LNCaP clone FGC (cell line): ENCODE measurements around the gene THOC6.

Source experiments
- DNase-seq: peaks from one replicate; pipeline ENCODE4 v3.0.0-alpha.2; 2011; ENCODE audit warnings: low read depth
- H3K4me3 ChIP-seq: 2 replicates; pipeline ENCODE4 v1.5.1; 2011; ENCODE audit warnings: mild to moderate bottlenecking, low read depth, low read length, control low read depth
- TF ChIP-seq, protein P1 (sequence below): IDR thresholded peaks from 2 replicates; pipeline ENCODE4 v1.5.1; 2012; ENCODE audit warnings: mild to moderate bottlenecking; ENCODE audit not compliant: control insufficient read depth, insufficient read depth; ENCODE audit errors: extremely low read depth

The THOC6 gene

DNA sequence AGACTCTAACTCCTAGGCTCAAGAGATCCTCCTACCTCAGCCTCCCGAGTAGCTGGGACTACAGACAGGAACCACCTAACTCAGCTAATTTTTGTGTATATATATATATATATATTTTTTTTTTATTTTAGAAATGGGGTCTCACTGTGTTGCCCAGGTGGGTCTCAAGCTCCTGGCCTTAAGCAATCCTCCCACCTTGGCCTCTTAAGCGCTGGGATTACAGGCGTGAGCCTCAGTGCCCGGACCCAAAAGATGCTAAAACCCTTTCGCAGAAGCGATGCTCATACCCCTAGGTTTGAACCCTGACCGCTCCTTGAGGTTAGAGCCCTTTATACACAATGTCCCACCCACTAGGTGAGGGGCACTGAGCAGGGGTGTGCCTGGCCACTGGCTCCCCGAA, 13.3 kb upstream of the THOC6 start:
- no peak overlapping the region for H3K4me3 ChIP-seq
- TF ChIP-seq, protein P1, sequence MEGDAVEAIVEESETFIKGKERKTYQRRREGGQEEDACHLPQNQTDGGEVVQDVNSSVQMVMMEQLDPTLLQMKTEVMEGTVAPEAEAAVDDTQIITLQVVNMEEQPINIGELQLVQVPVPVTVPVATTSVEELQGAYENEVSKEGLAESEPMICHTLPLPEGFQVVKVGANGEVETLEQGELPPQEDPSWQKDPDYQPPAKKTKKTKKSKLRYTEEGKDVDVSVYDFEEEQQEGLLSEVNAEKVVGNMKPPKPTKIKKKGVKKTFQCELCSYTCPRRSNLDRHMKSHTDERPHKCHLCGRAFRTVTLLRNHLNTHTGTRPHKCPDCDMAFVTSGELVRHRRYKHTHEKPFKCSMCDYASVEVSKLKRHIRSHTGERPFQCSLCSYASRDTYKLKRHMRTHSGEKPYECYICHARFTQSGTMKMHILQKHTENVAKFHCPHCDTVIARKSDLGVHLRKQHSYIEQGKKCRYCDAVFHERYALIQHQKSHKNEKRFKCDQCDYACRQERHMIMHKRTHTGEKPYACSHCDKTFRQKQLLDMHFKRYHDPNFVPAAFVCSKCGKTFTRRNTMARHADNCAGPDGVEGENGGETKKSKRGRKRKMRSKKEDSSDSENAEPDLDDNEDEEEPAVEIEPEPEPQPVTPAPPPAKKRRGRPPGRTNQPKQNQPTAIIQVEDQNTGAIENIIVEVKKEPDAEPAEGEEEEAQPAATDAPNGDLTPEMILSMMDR, result no peak
- DNase-seq, result no peak

DNA sequence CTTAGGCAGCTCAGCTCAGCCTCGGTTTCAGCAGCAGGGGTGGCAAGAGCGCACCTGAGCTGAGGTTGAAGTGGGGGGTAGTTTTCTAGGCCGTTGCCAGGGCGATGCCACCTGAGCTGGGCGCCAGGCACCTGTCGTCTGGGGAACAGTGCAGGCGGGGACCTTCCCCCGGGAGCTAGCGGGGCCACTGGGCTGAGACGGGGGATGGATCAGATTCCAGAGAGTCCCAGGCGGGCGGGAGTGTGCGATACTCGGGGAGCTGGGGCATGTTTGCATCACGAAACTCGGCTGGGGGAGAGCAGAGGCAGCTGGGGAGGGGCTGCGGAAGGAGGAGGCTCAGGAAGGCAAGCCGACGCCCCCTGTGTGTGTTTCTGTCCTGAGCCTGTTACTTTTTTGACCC, 11.6 kb upstream of the THOC6 start:
- no peak overlapping the region for H3K4me3 ChIP-seq
- TF ChIP-seq, protein P1, result no peak
- no peak for DNase-seq

DNA sequence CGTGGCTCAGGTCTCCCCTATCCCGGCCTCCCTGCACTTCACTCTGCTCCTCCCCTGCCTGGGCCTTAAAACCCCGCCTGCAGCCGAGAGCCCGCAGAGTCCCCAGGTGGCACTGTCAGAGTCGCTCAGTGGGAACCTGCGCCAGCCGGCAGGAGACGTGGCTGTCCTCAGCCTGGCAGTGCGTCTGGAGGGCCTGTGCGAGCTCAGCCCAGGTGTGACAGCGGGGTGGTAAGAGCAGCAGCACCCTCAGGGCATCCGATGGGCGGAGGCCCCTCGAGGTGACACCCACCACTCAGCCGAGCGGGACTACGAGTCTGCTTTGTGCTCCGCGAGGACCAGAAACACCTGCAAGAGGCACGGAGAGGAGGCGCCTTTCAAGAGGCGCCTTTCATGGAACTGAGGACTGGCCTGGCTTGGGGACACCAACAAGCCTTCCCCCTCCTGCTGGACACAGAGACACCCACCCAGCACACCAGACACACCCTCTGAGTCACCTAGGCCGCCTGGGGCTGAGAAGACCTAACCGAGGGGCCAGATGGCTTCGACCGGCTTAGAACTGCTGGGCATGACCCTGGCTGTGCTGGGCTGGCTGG, 10.9 kb upstream of the THOC6 start, which contains the start of gene CLDN9:
Gene CLDN9, plus strand, starts transcription at position 96 of the 593 bp plus-strand sequence. Its CDS starts 440 bp downstream, at position 536.
- no peak for DNase-seq
- H3K4me3 ChIP-seq, result no peak within 1 kb of the TSS
- TF ChIP-seq, protein P1, result no peak

DNA sequence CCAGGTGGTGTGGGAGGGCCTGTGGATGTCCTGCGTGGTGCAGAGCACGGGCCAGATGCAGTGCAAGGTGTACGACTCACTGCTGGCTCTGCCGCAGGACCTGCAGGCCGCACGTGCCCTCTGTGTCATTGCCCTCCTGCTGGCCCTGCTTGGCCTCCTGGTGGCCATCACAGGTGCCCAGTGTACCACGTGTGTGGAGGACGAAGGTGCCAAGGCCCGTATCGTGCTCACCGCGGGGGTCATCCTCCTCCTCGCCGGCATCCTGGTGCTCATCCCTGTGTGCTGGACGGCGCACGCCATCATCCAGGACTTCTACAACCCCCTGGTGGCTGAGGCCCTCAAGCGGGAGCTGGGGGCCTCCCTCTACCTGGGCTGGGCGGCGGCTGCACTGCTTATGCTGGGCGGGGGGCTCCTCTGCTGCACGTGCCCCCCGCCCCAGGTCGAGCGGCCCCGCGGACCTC, 10.3 kb upstream of the THOC6 start:
- H3K4me3 ChIP-seq, result no peak overlapping the region
- no peak for DNase-seq
- TF ChIP-seq, protein P1, result no peak

DNA sequence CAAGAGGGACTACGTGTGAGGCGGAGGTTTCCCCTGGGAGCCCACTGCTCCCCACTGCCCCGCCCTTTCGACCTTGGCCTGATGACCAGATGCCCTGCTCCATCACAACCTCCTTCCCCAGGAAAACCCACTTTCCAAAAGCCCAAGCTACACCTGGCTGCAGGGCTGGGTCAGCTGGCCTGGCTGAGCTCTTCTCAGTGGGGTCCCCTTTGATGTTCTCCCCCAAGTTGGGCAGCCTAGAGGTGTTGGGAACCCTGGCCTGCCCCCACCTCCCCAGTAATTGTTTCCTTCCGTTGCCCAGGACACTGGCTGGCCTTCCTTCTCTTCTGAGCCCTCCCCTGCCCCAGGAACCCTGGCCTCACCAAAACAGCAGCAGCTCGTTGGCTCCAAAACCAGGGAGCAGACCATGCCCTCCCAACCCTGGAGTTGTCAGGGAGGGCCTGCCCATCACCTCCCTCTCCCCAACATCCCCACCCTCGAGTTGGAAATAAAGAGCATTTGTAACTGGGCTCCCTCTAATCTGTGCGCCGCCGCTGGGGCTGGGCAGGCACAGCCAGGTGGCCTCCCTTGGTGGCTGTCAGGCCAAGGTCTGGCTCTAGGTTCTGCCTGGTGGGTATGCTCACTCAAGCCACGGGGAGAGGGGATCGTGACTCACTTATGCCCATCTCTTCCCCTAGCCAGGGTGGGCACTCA, 9.7 kb upstream of the THOC6 start:
- no peak overlapping the region for H3K4me3 ChIP-seq
- no peak for DNase-seq
- TF ChIP-seq, protein P1, result no peak

DNA sequence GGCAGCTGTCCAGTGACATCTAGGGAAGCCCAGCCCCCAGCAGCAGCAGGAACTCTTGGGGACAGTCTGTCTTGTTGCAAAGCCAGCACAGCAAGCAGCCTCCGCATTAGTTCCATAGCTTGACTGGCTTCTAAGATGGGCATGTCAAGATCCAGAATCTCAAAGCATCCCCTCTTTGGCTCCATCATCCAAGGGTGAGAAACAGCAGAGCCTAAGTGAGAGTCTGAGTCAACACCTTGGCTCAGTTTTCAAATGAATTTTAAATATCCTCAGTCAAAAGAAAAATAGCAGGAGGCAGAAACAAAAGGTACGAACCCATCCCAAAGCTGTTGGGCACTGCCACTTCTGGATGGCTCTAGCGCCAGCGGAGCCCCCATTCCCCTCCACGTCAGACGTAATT, 8.9 kb upstream of the THOC6 start:
- no peak overlapping the region for H3K4me3 ChIP-seq
- no peak for DNase-seq
- TF ChIP-seq, protein P1, result no peak

DNA sequence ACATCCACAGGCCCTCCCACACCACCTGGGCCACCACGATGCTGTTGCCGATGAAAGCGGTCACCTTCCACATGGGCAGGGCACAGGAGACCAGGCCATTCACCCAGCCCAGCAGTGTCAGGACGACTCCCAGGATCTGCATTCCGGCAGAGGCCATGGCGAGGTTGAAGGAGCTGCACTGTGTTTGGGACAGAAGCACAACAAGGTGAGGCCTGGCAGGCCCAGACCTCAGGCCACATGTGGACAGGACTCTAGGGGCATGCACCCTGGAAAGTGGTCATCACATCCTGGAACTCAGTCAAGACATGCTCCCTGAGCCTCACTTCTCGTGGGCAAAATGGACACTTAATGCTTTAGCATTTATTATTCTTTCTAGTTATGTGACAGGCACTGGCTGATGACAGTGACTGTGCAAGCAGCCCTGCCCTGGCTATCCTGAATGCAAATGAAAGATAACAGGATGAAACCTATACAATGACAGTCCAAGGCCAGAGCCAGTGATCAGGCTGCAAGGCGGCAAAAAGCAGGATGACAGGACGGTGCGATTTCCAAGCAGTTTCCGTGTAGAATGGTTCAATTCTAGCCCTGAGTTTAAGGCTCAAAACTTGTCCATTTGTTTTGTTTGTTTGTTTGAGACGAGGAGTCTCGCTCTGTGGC, 7.8 kb upstream of the THOC6 start:
- no peak overlapping the region for H3K4me3 ChIP-seq
- TF ChIP-seq, protein P1, result no peak
- no peak for DNase-seq
